SU-DHL-6 (cell line): ENCODE results near the gene THSD7A.

Experiments
- H2AFZ ChIP-seq: fragments of 200-600 bp; sonication (generic); 2 replicates; pipeline ENCODE4 v1.6.1; 2014; ENCODE audit warnings: low read depth, mild to moderate bottlenecking, moderate library complexity, mixed read lengths, antibody characterized with exemption, low read length; ENCODE audit not compliant: severe bottlenecking
- H3F3A ChIP-seq: fragments of 200-600 bp; shearing (Covaris generic); 2 replicates; pipeline ENCODE4 v1.6.0; 2016; ENCODE audit warnings: antibody characterized with exemption, mild to moderate bottlenecking; ENCODE audit not compliant: insufficient read depth
- H3K27ac ChIP-seq: fragments of 200-600 bp; sonication (generic); 2 replicates; pipeline ENCODE4 v1.5.1; 2016; ENCODE audit warnings: low read depth, mild to moderate bottlenecking, low read length, moderate library complexity, mixed read lengths
- H3K27me3 ChIP-seq: fragments of 200-600 bp; sonication (generic), shearing (Covaris generic); 2 replicates; pipeline ENCODE4 v1.6.0; 2014; ENCODE audit warnings: mild to moderate bottlenecking, low read length
- H3K36me3 ChIP-seq: fragments of 200-600 bp; sonication (generic); 2 replicates; pipeline ENCODE4 v1.6.1; 2014; ENCODE audit warnings: mild to moderate bottlenecking, low read length, mixed read lengths
- H3K4me2 ChIP-seq: fragments of 300-600, 200-600 bp; shearing (Covaris generic), sonication (generic); 2 replicates; pipeline ENCODE4 v1.6.0; 2014; ENCODE audit warnings: low read length, low read depth, mild to moderate bottlenecking; ENCODE audit not compliant: poor library complexity, severe bottlenecking
- H3K4me3 ChIP-seq: fragments of 200-600 bp; sonication (generic); 2 replicates; pipeline ENCODE4 v1.5.1; 2014; ENCODE audit warnings: antibody characterized with exemption, low read length, mild to moderate bottlenecking, mixed read lengths; ENCODE audit not compliant: insufficient read depth, poor library complexity, severe bottlenecking
- H3K79me2 ChIP-seq: fragments of 200-600 bp; sonication (generic); 2 replicates; pipeline ENCODE4 v1.6.1; 2014; ENCODE audit warnings: mild to moderate bottlenecking, low read length, moderate library complexity; ENCODE audit not compliant: insufficient read depth
- H3K9ac ChIP-seq: fragments of 200-600 bp; sonication (generic); 2 replicates; pipeline ENCODE4 v1.7.0; 2014; ENCODE audit warnings: mild to moderate bottlenecking, low read length
- H3K9me2 ChIP-seq: fragments of 200-600 bp; sonication (generic); replicated peaks from 2 replicates; pipeline ENCODE4 v1.6.1; 2014; ENCODE audit warnings: low read length; ENCODE audit not compliant: insufficient read depth
- H3K9me3 ChIP-seq: fragments of 200-600 bp; sonication (generic); 2 replicates; pipeline ENCODE4 v1.6.1; 2014; ENCODE audit warnings: low read length, mixed read lengths; ENCODE audit not compliant: insufficient read depth
- H4K20me1 ChIP-seq: fragments of 200-600 bp; sonication (generic); 2 replicates; pipeline ENCODE4 v1.6.1; 2014; ENCODE audit warnings: low read depth, mild to moderate bottlenecking, antibody characterized with exemption, low read length, moderate library complexity, mixed read lengths
- CTCF ChIP-seq: fragments of 200-600 bp; sonication (generic); IDR thresholded peaks from one replicate; pipeline ENCODE4 v1.5.1; 2017; ENCODE audit warnings: antibody characterized with exemption, mild to moderate bottlenecking, low read length, moderate library complexity; ENCODE audit not compliant: insufficient read depth, poor library complexity, severe bottlenecking
- EZH2phosphoT487 ChIP-seq: fragments of 200-600 bp; sonication (generic), shearing (Covaris generic); conservative IDR thresholded peaks from 2 replicates; pipeline ENCODE4 v1.6.1; 2018; ENCODE audit warnings: mild to moderate bottlenecking, antibody characterized with exemption, low read length, moderate library complexity, mixed read lengths

Gene THSD7A

GRCh38 chr7:11630355-11630754 is 201.6 kb downstream of the THSD7A start:
- Histone ChIP-seq H4K20me1 (no peaks in the 10 kb centered on the region), H3K4me2 (no peak overlapping the region), H3K79me2 (no peaks in the 10 kb centered on the region), H3K36me3 (no peaks in the 10 kb centered on the region), H3K27ac (no peak overlapping the region), H3K4me3 (no peak overlapping the region), H3K9me2 (0 out of 2 replicates have a peak, but pooled peaks cover 4% of the 10 kb centered on the region), H3K9ac (no peak overlapping the region), H3F3A (no peaks in the 10 kb centered on the region), H3K9me3 (no peaks in the 10 kb centered on the region), H2AFZ (no peak overlapping the region), H3K27me3 (no peaks in the 10 kb centered on the region)
- TF ChIP-seq CTCF (no peak), EZH2phosphoT487 (no peak)

- no peak overlapping the region for H3K4me2 ChIP-seq
- H3K27ac ChIP-seq, result no peak overlapping the region
- H3F3A ChIP-seq, result no peaks in the 10 kb centered on the region
- H3K9ac ChIP-seq, result no peak overlapping the region
- no peaks in the 10 kb centered on the region for H3K27me3 ChIP-seq
- no peak overlapping the region for H3K4me3 ChIP-seq
- no peaks in the 10 kb centered on the region; the same call in 1 of the 2 replicates for H4K20me1 ChIP-seq
- no peak for TF ChIP-seq EZH2phosphoT487
- TF ChIP-seq CTCF, result no peak
- H3K36me3 ChIP-seq, result no peaks in the 10 kb centered on the region
- H2AFZ ChIP-seq, result no peak overlapping the region
- H3K79me2 ChIP-seq, result no peaks in the 10 kb centered on the region
- H3K9me3 ChIP-seq, result no peaks in the 10 kb centered on the region
- 0 out of 2 replicates have a peak, but pooled peaks cover 4% of the 10 kb centered on the region for H3K9me2 ChIP-seq
Measured at GRCh38 chr7:11625669-11626068, 206.3 kb downstream of the THSD7A start.

DNA sequence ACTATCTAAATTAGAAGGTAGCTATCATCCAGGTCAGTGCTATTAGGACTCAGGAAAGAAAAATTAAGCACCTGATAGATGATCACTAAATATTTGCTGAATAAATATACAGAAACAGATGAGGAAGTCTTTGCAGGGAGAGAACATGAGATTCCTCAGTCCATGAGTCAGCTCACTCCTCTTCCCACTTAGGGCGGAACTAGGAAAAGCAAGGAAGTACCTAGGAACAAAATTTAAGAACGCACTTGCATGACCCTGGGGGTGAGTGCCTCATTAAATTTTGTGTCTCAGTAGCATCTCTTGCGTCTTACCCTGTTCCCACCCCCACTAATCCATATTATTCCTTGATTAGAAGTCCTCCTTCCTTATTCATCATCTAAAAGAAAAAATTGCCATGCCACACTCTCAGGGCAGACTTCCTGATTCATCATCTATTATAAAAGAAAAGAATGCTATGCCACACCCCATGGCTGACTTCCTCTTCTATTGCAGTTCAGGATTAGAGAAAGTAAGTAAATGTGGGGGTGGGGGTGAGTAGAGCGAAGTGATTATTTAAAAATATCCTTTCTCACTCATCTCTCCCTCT is 208.8 kb downstream of the THSD7A start:
- Histone ChIP-seq H2AFZ (no peak overlapping the region), H3K27ac (no peak overlapping the region), H3K79me2 (no peaks in the 10 kb centered on the region), H3K9ac (no peak overlapping the region), H3K9me3 (no peaks in the 10 kb centered on the region), H3F3A (no peaks in the 10 kb centered on the region), H3K27me3 (no peaks in the 10 kb centered on the region), H3K9me2 (0 out of 2 replicates have a peak, but pooled peaks cover 4% of the 10 kb centered on the region), H3K4me3 (no peak overlapping the region), H4K20me1 (no peaks in the 10 kb centered on the region; the same call in 1 of the 2 replicates), H3K4me2 (no peak overlapping the region), H3K36me3 (no peaks in the 10 kb centered on the region)
- TF ChIP-seq CTCF (no peak), EZH2phosphoT487 (no peak)
